Suppressor macrophage (primary cell): ENCODE measurements around the gene PRAMEF8.
"Not testable (repeated sequence)": the region's sequence is repeated elsewhere in the genome, so short reads cannot be mapped to it uniquely, and the experiment has no call there.

Experiments
- DNase-seq, 4 experiments: peaks; one replicate each; pipeline ENCODE4 v3.0.0-alpha.2; 2020 to 2022
- total RNA-seq, 17 experiments: gene quantifications; one replicate each; lab custom pipeline; 2026; ENCODE audit warnings: mixed read lengths in 6 of 17, inconsistent platforms in 3 of 17; lab: John Stamatoyannopoulos, UW

Gene PRAMEF8
- 0 reads per million in 17 experiments for total RNA-seq

DNA sequence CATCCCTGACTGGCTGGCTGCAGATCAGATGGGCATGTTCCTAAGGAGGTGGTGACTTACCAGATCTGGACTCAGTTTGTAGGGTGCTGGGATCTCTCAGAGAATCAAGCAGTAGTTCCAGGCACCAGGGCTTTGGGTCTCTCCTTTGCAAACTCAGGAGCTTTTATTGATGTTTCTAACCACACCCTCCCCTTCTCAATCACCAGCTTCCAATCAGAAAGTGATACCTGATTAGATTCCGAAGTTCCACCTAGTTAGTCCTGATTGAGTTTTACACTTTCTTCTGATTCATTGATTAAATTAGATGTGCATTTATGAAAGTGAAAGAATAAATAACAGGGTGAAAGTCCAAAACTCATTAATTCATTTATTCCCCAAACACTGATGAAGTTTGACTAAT lies at the start of gene PRAMEF8:
Gene PRAMEF8 (minus strand): TSS at position 101 of the 400 bp plus-strand sequence. CDS start 1,046 bp downstream, outside the sequence.
- DNase-seq, result not testable (repeated sequence)

DNA sequence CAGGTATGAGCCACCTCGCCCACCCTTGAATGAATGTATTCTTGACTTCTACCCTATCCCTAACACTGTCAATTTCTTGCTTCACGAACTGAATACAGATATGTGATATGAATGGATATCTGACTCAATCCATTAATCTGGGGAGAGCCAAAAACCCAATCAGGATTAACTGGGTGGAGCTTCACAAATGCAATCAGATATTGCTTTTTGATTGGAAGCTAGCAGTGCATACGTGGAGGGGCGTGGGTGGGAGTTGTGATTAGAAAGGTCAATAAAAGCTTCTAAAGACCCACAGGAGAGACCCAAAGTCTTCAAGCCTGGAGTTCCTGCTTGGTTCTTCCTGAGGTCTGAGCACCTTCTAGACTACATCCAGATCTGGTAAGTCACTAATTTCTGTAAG lies 30.3 kb upstream of the PRAMEF8 start, which contains the start of gene PRAMEF15:
Gene PRAMEF15 (plus strand): TSS at position 301 of the 400 bp plus-strand sequence. CDS start 2,827 bp downstream, outside the sequence.
- not testable (repeated sequence) for DNase-seq

DNA sequence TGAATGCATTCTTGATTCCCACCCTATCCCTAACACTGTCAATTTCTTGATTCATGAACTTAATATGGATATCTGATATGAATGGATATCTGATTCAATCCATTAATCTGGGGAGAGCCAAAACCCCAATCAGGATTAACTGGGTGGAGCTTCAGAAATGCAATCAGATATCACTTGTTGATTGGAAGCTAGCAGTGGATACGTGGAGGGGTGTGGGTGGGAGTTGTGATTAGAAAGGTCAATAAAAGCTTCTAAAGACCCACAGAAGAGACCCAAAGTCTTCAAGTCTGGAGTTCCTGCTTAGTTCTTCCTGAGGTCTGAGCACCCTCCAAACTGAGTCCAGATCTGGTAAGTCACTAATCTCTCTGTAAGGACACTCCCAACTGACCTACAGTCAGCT lies 18.3 kb upstream of the PRAMEF8 start, which contains the start of gene PRAMEF33:
Gene PRAMEF33 (plus strand): TSS at position 301 of the 400 bp plus-strand sequence. CDS start 2,416 bp downstream, outside the sequence.
- not testable (repeated sequence) for DNase-seq

DNA sequence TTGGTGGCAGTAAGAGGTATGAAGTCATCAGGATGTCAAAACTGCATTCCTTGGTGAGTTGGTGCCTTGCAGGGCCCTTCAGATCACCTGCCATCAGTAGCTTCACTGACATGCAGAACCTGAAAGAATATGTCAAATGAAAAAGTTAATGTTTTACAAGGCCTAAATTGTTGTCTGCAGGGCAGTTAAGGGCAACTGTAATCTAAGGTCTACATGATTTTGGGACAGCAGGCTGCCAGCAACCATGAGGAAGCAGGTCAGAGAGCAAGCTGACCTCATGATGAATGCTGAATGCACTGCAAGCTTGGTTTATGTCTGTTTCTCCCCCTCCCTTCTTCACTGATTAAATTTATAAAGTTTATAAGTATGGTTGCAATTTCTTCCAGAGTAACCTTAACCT lies 17.3 kb upstream of the PRAMEF8 start:
- DNase-seq, result not testable (repeated sequence)

DNA sequence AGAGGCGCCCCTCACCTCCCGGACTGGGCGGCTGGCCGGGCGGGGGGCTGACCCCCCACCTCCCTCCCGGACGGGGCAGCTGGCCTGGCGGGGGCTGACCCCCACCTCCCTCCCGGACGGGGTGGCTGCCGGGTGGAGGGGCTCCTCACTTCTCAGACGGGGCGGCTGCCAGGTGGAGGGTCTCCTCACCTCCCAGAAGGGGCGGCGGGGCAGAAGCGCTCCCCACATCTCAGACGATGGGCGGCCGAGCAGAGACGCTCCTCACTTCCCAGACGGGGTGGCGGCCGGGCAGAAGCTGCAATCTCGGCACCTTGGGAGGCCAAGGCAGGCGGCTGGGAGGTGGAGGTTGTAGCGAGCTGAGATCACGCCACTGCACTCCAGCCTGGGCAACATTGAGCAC lies 13.8 kb upstream of the PRAMEF8 start:
- DNase-seq, result not testable (repeated sequence)

DNA sequence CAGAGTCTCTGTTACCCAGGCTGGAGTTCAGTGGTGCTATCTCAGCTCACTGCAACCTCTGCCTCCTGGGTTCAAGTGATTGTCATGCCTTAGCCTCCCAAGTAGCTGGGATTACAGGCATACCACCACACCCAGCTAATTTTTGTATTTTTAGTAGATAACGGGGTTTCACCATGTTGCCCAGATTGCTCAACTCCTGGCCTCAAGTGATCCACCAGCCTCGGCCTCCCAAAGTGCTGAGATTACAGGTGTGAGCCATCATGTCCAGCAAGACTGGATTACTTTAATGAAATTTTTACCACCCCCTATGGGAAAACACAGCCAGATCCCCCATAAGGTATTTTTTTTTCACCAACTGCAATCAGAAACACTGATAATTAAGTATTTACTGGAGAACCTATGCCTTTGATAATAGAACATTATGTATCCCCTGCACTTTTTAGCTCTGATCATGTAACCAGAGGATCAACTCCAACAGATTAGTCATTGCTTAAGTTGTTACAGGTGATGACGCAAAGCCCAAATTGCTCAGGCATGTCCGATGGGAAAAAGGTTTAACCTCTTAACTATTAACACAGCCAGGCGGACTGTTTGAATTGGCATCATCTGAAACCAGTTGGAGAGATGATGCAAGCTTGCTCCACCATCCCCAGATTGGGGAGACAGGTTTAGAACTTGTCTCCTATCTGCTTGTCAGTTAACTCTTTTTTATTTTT lies 12.4 kb upstream of the PRAMEF8 start:
- not testable (repeated sequence) for DNase-seq

DNA sequence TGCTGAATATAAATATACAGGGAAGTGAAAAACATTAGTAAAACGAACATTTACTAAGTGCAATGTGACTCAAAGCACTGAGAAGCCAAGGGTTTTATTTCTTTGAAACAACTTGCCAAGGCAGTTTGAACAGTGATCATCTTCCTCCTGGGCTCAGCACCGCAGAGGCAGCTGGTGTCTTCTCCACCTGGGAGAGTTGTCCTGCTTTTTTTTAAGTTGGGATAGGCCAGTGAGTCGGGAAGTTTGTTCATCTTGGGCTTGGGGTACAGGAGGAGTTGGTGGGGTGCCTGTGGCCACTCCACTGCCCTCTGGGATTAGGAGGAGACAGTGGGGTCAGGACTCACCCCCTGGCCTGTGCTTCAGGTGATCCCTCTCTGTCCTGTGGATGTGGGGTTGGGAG lies 4.1 kb upstream of the PRAMEF8 start:
- not testable (repeated sequence) for DNase-seq

DNA sequence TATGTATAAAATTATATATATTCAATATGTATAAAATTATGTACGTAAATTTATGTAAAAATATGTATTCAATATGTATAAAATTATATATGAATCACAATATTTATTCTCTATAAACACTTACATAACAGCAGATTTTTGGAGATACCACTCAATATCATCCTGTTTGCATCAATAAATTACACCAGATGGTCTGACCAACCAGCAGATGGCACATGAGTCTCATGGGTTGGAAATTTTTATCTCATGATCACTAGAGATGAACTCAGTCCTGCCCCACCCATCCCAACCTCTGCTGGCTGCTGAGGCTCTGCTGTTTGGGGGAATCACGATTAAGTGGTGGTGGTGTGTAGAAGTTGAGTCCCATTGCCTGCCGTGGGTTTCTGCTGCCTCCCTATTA lies 5.3 kb downstream of the PRAMEF8 start:
- not testable (repeated sequence) for DNase-seq

DNA sequence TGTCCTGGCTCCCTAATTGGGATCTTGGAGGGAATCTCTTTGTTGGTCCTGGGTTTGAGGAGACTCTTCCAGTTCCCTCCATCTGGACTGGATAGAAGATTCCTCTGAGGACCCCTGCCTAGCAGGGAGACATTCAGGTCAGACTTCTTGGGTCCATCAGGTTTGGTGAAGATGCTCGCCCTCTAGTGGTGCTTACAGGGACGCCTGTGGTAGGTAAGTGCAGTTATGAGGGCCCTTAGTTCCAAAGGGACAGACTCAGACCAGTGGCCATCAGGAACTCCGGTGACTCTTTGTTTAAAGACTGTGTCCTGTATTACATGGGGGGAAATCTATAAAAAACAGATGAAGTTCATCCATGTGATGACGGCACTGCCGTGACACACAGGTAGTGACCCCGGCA lies 7.9 kb downstream of the PRAMEF8 start:
- DNase-seq, result peak in 1 of 4 experiments; percentile 0

DNA sequence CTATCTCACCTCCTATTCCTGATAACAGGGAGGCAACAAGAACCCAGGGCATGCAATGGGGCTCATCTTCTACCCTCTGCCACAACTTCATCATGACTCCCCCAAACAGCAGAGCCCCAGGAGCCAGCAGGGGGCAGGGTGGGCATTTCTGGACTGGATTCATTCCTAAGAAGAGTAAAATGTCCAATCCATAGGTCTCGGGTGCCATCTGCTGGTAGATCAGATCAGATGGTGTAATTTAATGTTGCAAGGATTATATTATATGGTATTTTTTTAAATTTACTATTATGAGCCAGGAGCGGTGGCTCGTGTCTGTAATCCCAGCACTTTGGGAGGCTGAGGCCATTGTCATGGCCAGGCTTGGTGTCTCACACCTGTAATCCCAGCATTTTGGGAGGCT lies 19.8 kb downstream of the PRAMEF8 start:
- DNase-seq, result not testable (repeated sequence)

DNA sequence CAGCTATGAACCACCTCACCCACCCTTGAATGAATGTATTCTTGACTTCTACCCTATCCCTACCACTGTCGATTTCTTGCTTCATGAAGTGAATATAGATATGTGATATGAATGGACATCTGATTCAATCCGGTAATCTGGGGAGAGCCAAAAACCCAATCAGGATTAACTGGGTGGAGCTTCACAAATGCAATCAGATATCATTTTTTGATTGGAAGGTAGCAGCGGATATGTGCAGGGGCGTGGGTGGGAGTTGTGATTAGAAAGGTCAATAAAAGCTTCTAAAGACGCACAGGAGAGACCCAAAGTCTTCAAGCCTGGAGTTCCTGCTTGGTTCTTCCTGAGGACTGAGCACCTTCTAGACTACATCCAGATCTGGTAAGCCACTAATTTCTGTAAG lies 31.0 kb downstream of the PRAMEF8 start, which contains the start of gene PRAMEF5:
Gene PRAMEF5 (plus strand): TSS at position 301 of the 400 bp plus-strand sequence. CDS start 5,071 bp downstream, outside the sequence.
- DNase-seq, result not testable (repeated sequence)

DNA sequence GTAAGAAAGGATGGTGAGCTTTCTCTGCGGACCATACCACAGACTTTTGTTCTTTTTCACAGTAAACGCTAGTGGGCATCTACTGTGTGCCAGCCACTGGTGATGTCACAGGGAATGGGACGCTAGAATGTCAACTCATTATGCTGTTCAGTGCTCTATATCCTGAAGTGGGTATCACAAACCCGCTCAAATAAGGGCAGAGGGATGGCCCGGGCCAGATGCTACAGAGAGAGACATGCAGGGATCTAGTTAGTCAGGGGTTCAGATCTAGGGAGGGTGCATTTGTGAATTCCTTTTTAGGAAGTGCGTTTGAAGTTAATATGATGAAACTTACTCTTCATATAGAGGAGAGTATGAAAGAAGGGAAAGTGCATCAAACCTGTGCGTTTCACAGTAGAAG lies 37.8 kb downstream of the PRAMEF8 start:
- not testable (repeated sequence) for DNase-seq

DNA sequence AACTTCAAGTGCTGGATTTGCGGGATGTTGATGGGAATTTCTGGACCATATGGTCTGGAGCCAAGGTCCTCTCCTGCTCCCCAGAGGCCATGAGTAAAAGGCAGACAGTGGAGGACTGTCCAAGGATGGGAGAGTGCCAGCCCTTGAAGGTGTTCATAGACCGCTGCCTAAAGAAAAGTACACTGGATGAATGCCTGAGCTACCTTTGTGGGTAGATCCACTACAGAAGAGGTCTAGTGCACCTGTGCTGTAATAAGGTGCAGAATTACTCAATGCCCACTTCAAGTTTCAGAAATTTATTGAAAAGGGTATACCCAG lies 38.4 kb downstream of the PRAMEF8 start:
- not testable (repeated sequence) for DNase-seq

DNA sequence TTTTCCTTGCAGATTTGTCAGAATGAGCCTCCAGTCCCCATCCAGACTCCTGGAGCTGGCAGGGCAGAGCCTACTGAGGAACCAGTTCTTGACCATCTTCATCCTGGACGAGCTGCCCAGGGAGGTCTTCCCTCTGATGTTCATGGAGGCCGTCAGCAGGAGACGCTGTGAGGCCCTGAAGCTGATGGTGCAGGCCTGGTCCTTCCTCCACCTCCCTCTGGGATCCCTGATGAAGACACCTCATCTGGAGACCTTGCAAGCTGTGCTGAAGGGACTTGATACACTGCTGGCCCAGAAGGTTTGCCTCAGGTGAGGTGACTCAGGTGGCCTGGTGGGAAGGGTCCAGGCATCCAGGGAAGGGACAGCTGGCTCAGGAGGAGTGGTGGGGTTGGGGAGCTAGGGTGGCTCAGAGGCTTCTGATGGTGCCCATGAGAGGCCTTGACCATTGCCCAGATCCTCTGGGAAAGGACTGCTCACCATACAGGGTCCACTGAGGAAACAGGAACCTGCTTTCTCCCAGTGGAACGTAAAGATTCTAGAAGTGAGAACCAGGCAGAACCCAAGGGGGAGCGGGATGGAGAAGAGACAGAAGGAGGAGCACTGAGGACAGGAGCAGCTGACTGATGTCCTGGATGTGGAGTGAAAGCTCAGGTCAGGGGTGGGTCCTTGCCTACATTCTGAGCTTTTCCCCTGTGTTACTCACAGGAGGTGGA lies 38.9 kb downstream of the PRAMEF8 start:
- not testable (repeated sequence) for DNase-seq

DNA sequence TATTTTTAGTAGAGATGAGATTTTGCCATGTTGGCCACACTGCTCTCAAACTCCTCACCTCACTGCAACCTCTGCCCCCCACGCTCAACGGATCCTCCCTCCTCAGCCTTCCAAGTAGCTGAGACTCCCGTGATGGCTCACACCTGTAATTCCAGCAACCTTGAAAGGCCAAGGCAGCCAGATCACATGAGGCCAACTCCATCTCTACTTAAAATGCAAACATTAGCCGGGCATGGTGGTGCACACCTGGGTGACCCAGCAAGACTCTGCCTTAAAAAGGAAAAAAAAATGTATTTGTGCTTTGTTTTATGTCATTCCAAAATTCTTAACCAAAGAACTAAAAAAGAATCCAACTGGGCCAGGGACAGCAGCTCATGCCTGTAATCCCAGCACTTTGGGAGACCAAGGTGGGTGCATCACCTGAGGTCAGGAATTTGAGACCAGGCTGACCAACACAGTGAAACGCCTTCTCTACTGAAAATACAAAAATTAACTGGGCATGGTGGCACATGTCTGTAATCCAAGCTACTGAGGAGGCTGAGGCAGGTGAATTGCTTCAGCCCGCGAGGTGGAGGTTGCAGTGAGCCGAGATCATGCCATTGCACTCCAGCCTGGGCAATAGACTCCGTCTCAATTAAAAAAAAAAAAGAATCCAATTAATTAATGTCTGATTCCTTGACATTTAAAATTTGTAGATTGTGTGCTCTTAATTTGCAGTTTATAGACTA lies 41.2 kb downstream of the PRAMEF8 start:
- DNase-seq, result not testable (repeated sequence)

DNA sequence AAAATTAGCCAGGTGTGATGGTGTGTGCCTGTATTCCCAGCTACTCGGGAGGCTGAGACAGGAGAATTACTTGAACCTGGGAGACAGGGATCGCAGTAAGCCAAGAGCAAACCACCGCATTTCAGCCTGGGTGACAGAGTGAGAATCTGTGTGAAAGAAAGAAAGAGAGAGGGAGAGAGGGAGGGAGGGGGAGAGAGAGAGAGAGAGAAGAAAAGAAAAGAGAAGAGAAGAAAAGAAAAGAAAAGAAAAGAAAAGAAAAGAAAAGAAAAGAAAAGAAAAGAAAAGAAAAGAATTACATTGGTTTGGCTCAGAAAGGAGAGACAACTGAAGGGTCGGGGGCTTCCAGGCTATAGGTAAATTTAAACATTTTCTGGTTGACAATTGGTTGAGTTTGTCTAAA lies 45.3 kb downstream of the PRAMEF8 start:
- not testable (repeated sequence) for DNase-seq

DNA sequence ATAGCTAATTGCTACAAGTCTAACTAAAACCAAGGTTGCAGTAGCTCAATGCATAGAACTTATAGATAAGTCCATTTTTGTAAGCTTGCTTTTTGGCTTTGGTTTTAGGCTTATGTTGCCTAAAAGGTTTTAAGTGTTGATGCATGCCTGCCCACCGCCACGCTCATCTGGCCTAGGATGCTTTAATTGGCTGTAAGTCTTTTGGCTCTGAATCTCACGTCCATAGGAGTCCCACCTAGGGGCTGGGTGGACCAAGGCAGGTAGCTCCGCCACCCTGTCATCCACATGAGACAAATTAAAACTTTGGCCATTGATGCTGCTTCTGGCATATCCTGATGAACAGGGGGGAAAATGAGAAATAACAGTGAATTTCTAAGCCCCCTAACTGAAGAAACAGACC lies 47.4 kb downstream of the PRAMEF8 start:
- not testable (repeated sequence) for DNase-seq

DNA sequence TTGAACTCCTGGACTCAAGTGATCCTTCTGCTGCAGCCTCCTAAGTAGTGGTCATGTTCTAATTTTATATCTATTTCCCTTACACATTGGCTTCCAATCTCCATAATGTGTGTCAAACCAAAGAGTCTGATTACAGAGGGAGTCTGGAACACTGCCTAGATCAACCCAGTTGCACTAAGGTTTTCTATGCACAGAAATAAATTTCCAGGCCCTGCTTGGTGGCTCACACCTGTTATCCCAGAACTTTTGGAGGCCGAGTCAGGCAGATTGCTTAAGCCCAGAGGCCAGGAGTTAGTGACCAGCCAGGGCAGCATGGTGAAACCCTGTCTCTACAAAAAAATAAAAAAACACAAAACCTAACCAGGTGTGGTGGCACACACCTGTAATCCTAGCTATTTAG lies 50.9 kb downstream of the PRAMEF8 start:
- not testable (repeated sequence) for DNase-seq

DNA sequence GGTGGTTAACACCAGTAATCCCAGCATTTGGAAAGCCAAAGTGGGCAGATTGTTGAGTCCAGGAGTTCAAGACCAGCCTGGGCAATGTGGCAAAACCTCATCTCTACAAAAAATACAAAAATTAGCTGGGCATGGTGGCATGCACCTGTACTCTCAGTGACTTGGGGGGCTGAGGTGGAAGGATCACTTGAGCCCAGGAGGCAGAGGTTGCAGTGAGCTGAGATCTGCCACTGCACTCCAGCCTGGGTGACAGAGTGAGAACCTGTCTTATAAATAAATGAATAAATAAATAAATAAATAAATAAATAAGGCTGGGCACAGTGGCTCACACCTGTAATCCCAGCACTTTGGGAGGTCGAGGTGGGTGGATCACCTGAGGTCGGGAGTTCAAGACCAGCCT lies 52.9 kb downstream of the PRAMEF8 start:
- not testable (repeated sequence) for DNase-seq
